Activated CD4-positive, alpha-beta T cell treated with anti-CD3 and anti-CD28 coated beads, Interleukin-2, amount 50 U/mL, for 16 hours (primary cell): ENCODE data around the gene SLC12A4.
"Not testable (repeated sequence)": the region's sequence is repeated elsewhere in the genome, so short reads cannot be mapped to it uniquely, and the experiment has no call there.

Source experiments
- DNase-seq: peaks from one replicate; pipeline ENCODE4 v3.0.0-alpha.2; 2020

SLC12A4 gene

GRCh38 chr16:67924140-67924906 is 44.1 kb downstream of the SLC12A4 start:
- no peak for DNase-seq

DNA sequence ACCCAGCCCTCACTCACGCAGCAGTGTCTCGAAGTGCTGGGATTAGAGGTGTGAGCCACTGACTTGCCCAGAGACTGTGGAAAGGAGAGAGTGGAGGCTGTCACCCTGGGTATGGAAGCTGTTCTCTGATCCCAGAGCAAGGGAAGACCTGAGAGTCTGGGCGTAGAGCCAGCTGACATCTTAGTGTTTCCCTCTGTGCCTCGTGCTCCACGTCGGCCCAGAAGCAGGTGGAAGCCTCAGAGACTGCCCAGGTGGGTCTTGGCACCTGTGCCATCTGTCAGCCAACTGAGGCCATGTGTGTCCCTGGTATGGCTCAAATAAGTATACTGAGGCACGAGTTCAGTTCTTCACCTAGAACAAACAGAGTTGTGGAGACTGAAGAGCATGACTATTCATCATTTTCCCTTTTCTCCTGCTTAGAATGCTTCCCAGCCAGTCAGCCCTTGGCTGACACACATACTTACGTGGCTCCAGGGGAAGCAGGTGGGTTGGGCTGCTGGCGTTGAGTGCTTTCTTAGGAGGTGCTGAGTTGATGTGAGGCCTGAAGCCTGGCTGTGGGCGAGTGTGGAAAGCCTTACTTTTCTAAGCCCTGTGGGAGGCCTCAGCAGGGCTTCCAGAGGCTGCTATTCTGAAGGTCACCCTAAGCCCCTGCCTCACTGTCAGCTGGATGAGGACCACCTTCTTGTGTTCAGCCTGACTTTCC is 44.9 kb downstream of the SLC12A4 start:
- no peak for DNase-seq

DNA sequence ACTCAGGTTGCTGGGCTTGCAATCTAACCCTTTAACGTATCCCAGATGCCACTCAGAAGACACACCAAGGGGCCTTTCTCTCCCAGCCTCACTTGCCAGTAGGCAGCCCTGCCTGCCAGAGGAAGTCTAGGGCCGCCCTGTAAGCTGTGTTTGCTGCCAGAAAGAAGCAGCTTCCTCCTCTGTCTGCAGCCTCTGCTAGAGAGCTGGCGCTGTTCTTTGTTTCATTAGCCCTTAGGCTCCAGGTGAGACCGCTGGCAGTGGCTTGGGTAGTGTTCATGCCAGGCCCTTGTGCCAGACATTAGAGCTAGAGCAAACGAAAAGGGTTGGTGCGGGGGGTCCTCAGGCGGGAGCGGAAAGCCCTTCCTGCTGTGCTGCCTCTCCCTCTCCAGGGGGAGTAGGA is 45.7 kb downstream of the SLC12A4 start:
- DNase-seq, result no peak

DNA sequence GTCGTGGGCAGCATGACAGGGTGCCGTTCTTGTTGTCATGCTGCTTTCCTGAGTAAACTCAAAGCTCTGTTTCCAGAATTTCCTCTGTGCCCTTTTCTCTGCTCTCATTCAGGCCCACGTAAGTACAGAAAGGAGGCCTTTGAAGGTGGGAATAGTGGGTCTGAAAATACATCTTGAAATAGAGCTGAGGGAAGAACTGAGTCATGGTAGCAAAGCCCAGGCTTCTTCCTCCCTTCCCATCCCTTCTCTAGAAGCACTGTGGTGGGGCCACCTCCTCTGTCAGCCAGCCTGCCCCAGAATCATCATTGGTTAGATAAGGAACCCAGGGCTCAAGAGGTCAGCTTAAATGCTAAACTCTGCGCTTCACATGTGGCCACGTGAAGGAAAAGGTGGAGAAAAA is 46.2 kb downstream of the SLC12A4 start:
- no peak for DNase-seq

DNA sequence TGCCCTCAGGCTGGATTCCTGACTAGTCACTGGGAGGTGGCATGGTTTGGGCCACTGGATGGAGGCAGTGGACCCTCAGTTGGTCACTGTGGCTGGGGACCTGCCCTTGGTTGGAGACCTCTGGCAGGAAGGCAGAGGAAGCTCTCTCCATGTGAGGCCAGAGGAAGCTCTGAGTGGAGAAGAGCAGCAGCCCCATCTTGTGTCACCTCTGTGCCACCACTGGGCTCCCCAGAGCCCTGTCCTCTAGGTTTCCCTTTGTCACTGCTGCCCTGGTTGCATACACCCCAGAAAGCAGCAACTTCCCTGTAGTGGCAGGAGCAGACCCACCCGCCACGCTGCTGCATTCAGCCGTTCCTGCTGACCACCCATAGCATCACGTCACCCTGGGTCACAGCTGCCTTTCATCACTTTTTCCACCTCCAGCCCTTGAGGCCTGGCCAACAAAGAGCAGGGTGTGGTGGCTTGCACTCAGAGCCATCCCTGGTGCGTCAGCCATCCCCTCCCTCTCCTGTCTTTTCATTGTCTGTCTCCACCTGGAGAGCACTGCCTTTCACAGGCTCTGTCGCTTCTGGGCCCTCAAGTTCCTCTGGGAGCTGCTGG is 48.7 kb downstream of the SLC12A4 start:
- no peak for DNase-seq

DNA sequence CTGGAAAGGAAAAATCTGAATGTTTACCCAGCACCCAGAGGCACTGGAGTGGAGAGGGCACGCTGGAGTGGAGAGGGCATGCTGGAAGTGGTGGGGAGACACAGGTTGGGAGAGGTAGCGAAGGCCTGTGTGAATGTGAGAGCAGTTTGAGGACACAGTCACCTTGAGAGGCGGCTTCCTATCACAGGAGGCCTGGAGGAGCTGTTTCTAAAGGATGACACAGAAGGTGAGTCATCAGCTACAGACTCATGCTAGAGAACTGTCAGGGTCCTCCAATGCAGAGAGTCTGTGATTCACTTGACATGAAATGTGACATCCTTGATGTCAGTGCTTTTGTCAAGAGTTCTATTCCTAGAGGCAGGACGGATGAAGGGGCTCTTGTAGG is 50.6 kb downstream of the SLC12A4 start:
- peak; percentile 86 for DNase-seq

DNA sequence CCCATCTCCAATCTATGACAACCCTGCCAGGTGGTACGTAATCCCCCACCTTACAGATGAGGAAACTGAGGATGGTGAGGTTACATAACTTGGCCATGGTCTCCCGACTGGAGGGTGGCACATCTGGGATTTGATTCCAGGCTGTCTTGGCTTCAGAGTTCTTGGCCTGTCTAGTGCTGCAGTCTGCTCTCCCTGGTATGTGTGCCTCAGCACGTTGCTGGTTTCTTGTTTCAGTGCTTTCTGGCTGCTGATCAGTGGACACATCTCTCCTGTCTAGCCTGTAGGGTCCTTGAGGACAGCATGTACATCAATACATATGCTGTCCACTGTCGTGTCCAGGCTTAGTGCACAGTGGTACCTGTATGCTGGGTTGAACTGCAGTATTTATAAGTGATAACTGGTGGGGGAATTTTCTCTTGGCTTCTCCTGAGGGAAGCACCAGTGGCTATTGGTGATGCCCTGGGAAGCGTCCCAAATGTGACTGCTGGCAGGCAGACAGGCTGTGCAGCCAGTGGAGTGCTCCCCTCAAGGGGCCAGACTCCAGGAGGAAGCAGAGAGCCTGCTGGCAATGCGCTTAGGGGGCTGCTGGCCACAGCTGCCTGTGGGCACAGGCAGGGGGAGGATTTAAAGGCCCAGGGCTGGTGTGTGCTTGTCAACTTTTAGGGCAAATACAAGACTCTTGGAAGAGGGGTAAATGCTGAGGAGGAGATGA is 51.1 kb downstream of the SLC12A4 start:
- DNase-seq, result no peak

DNA sequence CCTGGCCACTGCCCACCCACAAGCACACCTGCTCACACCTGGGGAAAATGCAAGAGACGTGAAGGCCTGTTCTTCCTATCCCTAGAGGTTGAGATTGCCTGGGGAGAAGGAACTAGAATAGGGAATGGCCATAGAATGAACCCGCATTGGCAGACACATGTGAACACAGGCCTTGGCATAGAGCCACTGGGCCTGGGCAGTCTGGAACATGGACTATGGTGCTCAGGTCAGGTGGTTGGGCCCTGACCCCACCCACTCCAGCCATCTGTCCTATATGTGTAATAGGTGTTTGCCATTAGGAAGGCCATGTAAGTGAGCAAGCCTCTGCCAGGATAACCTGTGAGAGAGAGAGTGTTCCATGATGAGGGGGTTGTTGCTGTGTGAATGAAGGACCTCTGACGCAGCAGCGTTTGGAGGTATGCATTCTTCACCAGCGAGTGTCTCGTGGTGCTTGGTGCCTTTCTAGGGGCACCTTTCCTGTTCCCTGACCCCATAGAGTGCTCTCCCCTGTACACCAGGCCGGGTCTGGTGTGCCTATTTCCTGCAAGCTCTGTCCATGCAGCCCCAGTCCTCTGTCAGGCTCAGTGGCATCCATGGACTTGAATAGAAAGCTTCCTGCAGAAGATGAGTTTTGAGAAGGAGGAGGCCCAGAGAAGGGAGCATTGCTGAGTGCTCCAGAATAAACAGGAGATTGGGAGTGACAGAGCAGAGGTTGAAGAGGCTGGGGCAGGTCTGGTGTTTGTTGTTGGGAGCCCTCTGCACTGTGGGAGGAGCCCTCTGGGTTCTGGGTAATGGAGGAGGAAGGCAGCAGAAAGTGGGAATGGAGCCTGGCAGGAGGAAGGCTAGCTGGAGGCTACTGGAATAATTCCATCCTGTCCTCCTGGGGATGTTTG is 52.4 kb downstream of the SLC12A4 start:
- DNase-seq, result no peak

GRCh38 chr16:67915496-67915769 is 53.0 kb downstream of the SLC12A4 start:
- not testable (repeated sequence) for DNase-seq

GRCh38 chr16:67914758-67915495 is 53.5 kb downstream of the SLC12A4 start:
- DNase-seq, result no peak

- DNase-seq, result peak; percentile 41
These were observed 58.3 kb downstream of the SLC12A4 start for GRCh38 chr16:67910158-67910557.

DNA sequence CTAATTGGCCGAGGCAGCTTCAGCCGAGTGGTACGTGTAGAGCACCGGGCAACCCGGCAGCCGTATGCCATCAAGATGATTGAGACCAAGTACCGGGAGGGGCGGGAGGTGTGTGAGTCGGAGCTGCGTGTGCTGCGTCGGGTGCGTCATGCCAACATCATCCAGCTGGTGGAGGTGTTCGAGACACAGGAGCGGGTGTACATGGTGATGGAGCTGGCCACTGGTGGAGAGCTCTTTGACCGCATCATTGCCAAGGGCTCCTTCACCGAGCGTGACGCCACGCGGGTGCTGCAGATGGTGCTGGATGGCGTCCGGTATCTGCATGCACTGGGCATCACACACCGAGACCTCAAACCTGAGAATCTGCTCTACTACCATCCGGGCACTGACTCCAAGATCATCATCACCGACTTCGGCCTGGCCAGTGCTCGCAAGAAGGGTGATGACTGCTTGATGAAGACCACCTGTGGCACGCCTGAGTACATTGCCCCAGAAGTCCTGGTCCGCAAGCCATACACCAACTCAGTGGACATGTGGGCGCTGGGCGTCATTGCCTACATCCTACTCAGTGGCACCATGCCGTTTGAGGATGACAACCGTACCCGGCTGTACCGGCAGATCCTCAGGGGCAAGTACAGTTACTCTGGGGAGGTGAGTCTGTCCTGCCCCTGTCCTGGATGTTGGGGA is 59.2 kb downstream of the SLC12A4 start:
- DNase-seq, result no peak

DNA sequence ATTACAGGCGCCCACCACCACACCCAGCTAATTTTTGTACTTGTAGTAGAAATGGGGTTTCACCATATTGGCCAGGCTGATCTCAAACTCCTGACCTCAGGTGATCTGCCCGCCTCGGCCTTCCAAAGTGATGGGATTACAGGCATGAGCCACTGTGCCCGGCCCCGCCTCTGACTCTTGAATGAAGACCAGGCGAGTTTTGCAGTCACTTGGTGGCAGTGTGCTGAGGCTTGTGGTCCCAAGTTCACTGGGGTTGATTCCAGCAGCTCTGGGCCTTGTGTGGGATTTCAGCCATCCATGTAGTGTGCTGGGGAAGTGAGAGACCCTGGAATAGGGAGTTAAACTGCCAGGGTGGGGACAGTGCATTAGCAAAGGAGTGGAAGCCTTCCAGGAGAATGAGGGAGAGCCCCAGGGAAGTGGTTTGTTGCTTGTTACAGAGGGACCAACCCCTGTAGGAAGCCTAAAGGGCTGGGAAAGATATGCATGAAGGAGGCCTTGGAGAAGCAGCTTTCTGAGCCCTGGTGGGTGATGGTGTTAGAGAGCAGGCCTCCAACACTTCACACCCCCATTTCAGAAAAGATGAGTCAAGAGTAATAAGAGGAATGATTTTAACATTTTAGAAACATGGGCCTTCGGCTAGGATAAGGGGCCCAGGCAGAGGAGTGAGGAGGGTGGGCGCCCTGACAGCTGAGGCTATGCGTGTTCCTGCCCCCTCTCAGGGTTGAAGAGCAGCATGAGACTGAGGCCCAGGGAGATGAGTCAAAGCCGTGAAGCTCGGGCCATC is 60.8 kb downstream of the SLC12A4 start:
- DNase-seq, result no peak

DNA sequence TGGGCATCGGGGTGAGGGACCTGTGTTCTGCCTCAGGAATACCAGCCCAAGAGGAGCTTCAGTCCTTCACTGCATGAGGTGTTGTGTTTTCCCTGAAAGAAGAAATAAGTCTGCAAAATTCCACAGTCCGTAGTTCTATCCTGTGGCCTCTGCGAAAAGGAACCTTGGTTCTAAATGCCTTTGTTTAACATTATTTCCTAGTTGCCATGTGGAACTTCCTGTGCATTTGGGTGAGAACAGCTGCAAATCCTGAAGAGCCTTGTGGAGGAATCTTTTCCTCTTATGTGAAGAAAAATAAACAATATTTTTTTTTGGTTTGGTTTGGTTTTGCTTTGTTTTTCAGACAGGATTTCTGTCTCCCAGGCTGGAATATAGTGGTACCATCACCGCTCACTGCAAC is 65.6 kb downstream of the SLC12A4 start:
- no peak for DNase-seq

- DNase-seq, result no peak
These were observed 66.7 kb downstream of the SLC12A4 start for GRCh38 chr16:67901734-67902133.

DNA sequence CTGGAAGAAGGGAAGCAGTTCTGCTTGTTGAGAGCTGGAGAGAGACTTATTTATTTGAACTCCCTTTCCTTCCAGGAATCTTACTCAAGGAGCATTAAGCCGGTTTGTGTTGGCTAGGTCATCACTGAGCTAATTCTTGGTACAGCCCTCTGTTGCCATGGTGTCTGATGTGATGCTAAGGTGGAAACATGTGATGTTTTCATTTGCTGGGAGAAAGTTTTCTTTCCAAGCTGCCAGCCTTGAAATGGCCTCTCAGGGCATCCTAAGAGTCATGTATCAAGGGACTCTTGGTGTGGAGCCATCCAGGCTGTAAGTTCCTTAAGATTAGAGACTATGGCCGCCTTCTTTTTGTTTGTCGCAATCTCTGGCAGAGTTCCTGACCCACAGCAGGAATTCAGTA is 71.2 kb downstream of the SLC12A4 start:
- no peak for DNase-seq

DNA sequence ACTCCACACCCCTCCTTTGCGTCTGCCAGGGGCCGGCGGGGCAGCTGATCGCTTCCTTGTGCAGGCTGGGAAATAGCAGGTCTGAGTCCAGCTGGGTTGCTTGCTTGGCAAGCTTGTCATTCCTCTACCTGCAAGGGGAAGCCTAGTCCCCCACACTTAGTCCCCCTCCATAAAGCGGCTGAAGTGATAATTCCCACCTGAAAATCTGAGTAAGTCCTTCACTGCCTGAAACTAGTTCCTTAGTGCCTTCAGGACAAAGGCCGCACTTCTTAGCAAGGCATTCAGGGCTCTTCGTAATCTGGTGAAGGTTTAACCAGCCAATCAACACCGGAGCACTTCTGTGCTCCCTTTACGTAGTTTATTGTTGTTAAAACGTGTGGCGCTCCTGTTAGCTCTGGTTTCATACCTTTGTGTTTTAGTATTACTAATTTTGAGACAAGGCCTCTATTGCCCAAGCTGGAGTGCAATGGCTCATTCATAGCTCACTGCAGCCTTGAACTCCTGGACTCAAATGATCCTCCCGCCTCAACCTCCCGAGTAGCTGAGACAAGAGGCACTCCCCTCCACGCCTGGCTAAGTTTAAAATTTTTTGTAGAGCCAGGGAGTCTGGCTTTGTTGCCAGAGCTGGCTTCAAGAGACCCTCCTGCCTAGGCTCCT is 74.6 kb downstream of the SLC12A4 start:
- peak; percentile 14 for DNase-seq
